Neural cell (in vitro differentiated cells): ENCODE results near the gene PMF1. TPM values are rescaled to one million over a fixed set of nuclear protein-coding genes. Genes with fewer than 3 reads are reported as not detected.

ENCODE experiments used
- H2AFZ ChIP-seq: fragments of 200-600, 300-800 bp; sonication (generic), shearing (Covaris generic); 2 replicates; pipeline ENCODE4 v1.6.0; 2014; ENCODE audit warnings: low read depth, mild to moderate bottlenecking, antibody characterized with exemption, low read length, moderate library complexity
- H3F3A ChIP-seq: fragments of 200-600 bp; shearing (Covaris generic); 2 replicates; pipeline ENCODE4 v1.6.1; 2016; ENCODE audit warnings: mild to moderate bottlenecking, moderate library complexity, mixed read lengths, antibody characterized with exemption, low read length; ENCODE audit not compliant: insufficient read depth, poor library complexity, severe bottlenecking
- H3K27ac ChIP-seq: fragments of 200-600, 300-800 bp; sonication (generic), shearing (Covaris generic); 2 replicates; pipeline ENCODE4 v1.5.1; 2014; ENCODE audit warnings: mild to moderate bottlenecking, low read length, moderate library complexity
- H3K27me3 ChIP-seq: fragments of 300-800, 200-600 bp; sonication (generic), shearing (Covaris generic); 2 replicates; pipeline ENCODE4 v1.6.0; 2014; ENCODE audit warnings: mild to moderate bottlenecking, low read depth, low read length, moderate library complexity; ENCODE audit not compliant: insufficient read depth
- H3K36me3 ChIP-seq: fragments of 300-800, 200-600 bp; sonication (generic), shearing (Covaris generic); 2 replicates; pipeline ENCODE4 v1.5.1; 2014; ENCODE audit warnings: mild to moderate bottlenecking, antibody characterized with exemption, low read length, moderate library complexity; ENCODE audit not compliant: insufficient read depth
- H3K4me2 ChIP-seq: fragments of 300-800, 200-600 bp; sonication (generic), shearing (Covaris generic); 2 replicates; pipeline ENCODE4 v1.6.0; 2014; ENCODE audit warnings: mild to moderate bottlenecking, low read length
- H3K4me3 ChIP-seq: fragments of 300-800, 200-600 bp; sonication (generic), shearing (Covaris generic); 2 replicates; pipeline ENCODE4 v1.5.1; 2014; ENCODE audit warnings: mild to moderate bottlenecking, low read length, moderate library complexity
- H3K79me2 ChIP-seq: fragments of 200-600 bp; shearing (Covaris generic); replicated peaks from 2 replicates; pipeline ENCODE4 v1.6.0; 2014; ENCODE audit warnings: mild to moderate bottlenecking, low read length, moderate library complexity; ENCODE audit not compliant: insufficient read depth
- H3K9ac ChIP-seq: fragments of 300-800, 200-600 bp; sonication (generic), shearing (Covaris generic); 2 replicates; pipeline ENCODE4 v1.6.1; 2016; ENCODE audit warnings: mild to moderate bottlenecking, low read length, mixed read lengths
- H3K9me2 ChIP-seq: fragments of 200-600 bp; shearing (Covaris generic); 2 replicates; pipeline ENCODE4 v1.6.1; 2016; ENCODE audit warnings: mild to moderate bottlenecking, low read length, mixed read lengths; ENCODE audit not compliant: insufficient read depth
- H3K9me3 ChIP-seq: fragments of 200-600, 300-800 bp; sonication (generic), shearing (Covaris generic); 2 replicates; pipeline ENCODE4 v1.6.1; 2016; ENCODE audit warnings: mild to moderate bottlenecking, mixed run types, low read length, moderate library complexity, mixed read lengths
- H4K20me1 ChIP-seq: fragments of 200-600 bp; shearing (Covaris generic); 2 replicates; pipeline ENCODE4 v1.6.1; 2016; ENCODE audit warnings: mild to moderate bottlenecking, mixed run types; ENCODE audit not compliant: insufficient read depth
- CTCF ChIP-seq: fragments of 450-650 bp; IDR thresholded peaks from 2 replicates; pipeline ENCODE4 v1.5.1; 2014; ENCODE audit warnings: antibody characterized with exemption, mild to moderate bottlenecking, moderate library complexity; ENCODE audit not compliant: poor library complexity, severe bottlenecking
- EP300 ChIP-seq: fragments of 450-650 bp; conservative IDR thresholded peaks from 2 replicates; pipeline ENCODE4 v1.6.1; 2014; ENCODE audit warnings: antibody characterized with exemption, mild to moderate bottlenecking, moderate library complexity; ENCODE audit not compliant: poor library complexity, severe bottlenecking
- EZH2 ChIP-seq: fragments of 200-600, 300-800 bp; shearing (Covaris generic), sonication (generic); IDR thresholded peaks from 2 replicates; pipeline ENCODE4 v1.6.1; 2014; ENCODE audit warnings: antibody characterized with exemption, low read length, borderline replicate concordance, mild to moderate bottlenecking; ENCODE audit not compliant: insufficient read depth, poor library complexity, severe bottlenecking
- MXI1 ChIP-seq: fragments of 450-650 bp; conservative IDR thresholded peaks from 2 replicates; pipeline ENCODE4 v1.6.1; 2014; ENCODE audit warnings: antibody characterized with exemption, mild to moderate bottlenecking; ENCODE audit not compliant: poor library complexity, severe bottlenecking
- POLR2AphosphoS5 ChIP-seq: IDR thresholded peaks from 2 replicates; pipeline ENCODE4 v1.6.1; 2012
- RAD21 ChIP-seq: fragments of 450-650 bp; conservative IDR thresholded peaks from 2 replicates; pipeline ENCODE4 v1.6.1; 2014; ENCODE audit warnings: antibody characterized with exemption, mild to moderate bottlenecking, moderate library complexity
- SMC3 ChIP-seq: fragments of 450-650 bp; conservative IDR thresholded peaks from 2 replicates; pipeline ENCODE4 v1.6.1; 2014; ENCODE audit warnings: antibody characterized with exemption, mild to moderate bottlenecking, moderate library complexity; ENCODE audit not compliant: poor library complexity
- TAF1 ChIP-seq: IDR thresholded peaks from 2 replicates; pipeline ENCODE4 v1.6.1; 2012; ENCODE audit warnings: low read depth
- polyA plus RNA-seq: library from polyadenylated mRNA; depleted of rRNA; stranded (reverse); fragments of >200 nt; gene quantifications from 2 replicates; pipeline ENCODE4 v1.2.3, GENCODE V29; 2014
- TF ChIP-seq, protein P1 (sequence below): IDR thresholded peaks from 2 replicates; pipeline ENCODE4 v1.6.1; 2012; ENCODE audit warnings: borderline replicate concordance

PMF1 gene
- polyA plus RNA-seq, 1 donor from 2014 or later = 97.0 TPM

DNA sequence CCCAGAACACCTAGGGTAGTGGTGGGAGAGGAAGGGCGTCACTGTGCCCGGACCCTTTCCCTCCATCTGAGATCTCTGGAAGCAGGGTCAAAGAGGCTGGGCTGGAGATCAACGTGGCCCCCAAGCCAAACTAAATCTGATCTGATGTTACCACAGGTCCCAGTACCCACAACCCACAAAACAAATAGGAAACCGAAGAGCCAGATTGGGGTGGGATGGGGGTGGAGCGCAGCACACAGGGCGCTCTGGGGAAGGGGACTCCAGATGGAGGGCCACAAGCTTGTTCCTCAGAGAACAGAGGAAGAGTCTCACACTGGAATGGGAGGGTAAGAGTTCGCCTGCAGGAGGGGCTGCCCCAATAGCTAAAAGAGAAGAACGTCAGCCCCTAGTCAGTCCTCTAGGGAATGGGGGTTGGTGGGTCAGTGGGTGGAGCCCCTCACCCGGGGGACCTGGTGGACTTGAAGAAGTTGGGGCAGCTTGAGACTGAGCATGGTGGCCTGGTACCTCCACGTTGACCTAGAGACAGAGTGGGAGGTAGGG is 33.5 kb downstream of the PMF1 start:
- H3K27me3 ChIP-seq = no peaks in the 10 kb centered on the region
- H3K27ac ChIP-seq = no peak overlapping the region
- H3K4me2 ChIP-seq = no peak overlapping the region
- H3K9me3 ChIP-seq = no peaks in the 10 kb centered on the region
- TF ChIP-seq SMC3 = no peak
- no peak for TF ChIP-seq TAF1
- TF ChIP-seq CTCF = no peak
- TF ChIP-seq, protein P1, sequence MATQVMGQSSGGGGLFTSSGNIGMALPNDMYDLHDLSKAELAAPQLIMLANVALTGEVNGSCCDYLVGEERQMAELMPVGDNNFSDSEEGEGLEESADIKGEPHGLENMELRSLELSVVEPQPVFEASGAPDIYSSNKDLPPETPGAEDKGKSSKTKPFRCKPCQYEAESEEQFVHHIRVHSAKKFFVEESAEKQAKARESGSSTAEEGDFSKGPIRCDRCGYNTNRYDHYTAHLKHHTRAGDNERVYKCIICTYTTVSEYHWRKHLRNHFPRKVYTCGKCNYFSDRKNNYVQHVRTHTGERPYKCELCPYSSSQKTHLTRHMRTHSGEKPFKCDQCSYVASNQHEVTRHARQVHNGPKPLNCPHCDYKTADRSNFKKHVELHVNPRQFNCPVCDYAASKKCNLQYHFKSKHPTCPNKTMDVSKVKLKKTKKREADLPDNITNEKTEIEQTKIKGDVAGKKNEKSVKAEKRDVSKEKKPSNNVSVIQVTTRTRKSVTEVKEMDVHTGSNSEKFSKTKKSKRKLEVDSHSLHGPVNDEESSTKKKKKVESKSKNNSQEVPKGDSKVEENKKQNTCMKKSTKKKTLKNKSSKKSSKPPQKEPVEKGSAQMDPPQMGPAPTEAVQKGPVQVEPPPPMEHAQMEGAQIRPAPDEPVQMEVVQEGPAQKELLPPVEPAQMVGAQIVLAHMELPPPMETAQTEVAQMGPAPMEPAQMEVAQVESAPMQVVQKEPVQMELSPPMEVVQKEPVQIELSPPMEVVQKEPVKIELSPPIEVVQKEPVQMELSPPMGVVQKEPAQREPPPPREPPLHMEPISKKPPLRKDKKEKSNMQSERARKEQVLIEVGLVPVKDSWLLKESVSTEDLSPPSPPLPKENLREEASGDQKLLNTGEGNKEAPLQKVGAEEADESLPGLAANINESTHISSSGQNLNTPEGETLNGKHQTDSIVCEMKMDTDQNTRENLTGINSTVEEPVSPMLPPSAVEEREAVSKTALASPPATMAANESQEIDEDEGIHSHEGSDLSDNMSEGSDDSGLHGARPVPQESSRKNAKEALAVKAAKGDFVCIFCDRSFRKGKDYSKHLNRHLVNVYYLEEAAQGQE = no peak
- H4K20me1 ChIP-seq = no peaks in the 10 kb centered on the region
- no peaks in the 10 kb centered on the region for H3K9me2 ChIP-seq
- no peak overlapping the region for H3K4me3 ChIP-seq
- no peak overlapping the region for H2AFZ ChIP-seq
- H3K36me3 ChIP-seq = no peaks in the 10 kb centered on the region
- H3K9ac ChIP-seq = no peak overlapping the region
- H3F3A ChIP-seq = no peaks in the 10 kb centered on the region
- no peaks in the 10 kb centered on the region for H3K79me2 ChIP-seq

DNA sequence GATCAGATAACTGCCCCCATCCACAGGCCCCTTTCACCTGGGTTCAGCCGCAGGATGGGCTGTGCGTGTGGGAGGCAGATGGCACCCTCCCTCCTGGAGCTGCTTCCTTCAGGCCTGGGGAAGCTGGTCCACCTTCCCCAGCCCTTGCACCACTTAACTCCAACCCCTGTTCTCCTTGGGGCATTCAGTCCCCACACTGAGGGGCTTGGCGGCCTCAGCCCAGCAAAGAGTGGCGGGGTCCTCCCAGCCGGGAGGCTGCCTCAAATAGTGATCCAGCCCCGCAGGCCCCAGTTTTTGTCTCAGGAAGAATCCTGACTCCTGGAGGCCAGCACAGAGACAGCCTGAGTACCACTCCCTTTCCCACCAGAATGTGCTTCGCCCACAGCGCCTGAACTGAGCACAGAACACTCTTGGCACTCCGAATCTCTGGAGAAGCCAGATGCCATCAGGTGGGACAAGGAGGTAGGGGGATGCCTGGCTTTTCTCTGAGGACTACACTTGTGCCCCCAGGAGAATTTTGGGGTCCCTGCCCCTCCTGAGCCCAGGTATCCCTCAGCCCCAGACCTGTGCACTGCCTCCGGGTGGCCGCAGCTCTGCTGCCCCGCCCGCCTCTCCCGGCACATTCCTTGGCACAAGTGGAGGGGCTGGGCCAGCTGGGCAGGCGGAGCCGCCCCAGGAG is 34.1 kb downstream of the PMF1 start:
- Histone ChIP-seq H3K4me2 (no peak overlapping the region), H4K20me1 (no peaks in the 10 kb centered on the region), H3K27me3 (no peaks in the 10 kb centered on the region), H2AFZ (no peak overlapping the region), H3K27ac (no peak overlapping the region), H3K36me3 (no peaks in the 10 kb centered on the region), H3K9me2 (no peaks in the 10 kb centered on the region), H3F3A (no peaks in the 10 kb centered on the region), H3K9me3 (no peaks in the 10 kb centered on the region), H3K79me2 (no peaks in the 10 kb centered on the region), H3K4me3 (no peak overlapping the region), H3K9ac (no peak overlapping the region)
- TF ChIP-seq RAD21 (no peak), TAF1 (no peak), POLR2AphosphoS5 (no peak), EP300 (no peak), CTCF (no peak), SMC3 (no peak), EZH2 (no peak), MXI1 (no peak)
- TF ChIP-seq, protein P1 = no peak
